ENCODE measurements around the gene ARHGAP1. TPM values are rescaled to one million over a fixed set of nuclear protein-coding genes. Genes with fewer than 3 reads are reported as not detected.

The ARHGAP1 gene
- total RNA-seq: 104 TPM

DNA sequence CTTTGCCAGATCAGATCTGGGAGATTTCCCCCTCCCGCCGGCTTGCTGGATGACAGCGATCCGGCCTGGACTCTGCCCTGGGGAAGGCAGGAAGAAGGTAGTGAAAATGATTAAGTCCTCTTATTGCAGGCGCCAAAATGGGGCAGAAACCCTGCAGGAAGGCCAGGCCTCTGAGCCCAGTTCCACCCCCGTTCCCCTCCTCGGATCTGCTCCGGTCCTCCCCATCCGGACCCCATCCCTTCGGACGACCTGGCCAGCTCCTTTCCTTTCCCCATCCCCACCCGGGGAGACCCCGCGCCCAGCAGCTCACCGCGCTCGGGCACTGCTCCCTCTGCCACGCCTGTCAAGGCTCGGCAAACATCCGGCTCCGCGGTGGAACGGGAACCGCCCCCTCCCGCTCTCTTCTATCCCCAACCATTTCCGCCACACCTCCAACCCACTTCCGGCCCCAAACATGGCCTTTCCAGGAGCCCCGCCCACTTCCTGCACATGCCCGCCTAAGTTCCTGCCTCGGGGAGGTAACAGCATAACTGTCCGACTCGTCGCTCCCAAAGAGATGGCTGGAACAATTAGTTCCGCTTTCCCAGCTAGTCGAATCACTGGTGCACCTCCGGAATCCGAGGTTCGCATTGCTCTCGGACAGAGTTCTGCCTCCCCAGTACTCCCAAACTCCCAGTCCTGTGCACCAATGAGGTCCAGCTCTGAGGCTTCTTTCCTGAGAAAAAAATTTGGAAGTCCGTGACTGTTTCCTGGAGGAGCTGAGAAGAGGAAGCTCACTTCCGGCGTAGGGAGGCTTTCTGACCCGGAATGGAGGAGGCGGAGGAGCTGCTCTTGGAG is at the start of gene ARHGAP1, which contains the start of gene ZNF408:
Gene ARHGAP1 (minus strand): TSS at position 379 of the 837 bp plus-strand sequence. CDS start 4,512 bp downstream, outside the sequence.
Gene ZNF408 (plus strand): TSS at position 791 of the 837 bp plus-strand sequence. CDS start 17 bp downstream, at position 808.
- Histone ChIP-seq H3K4me1 (peaks cover 33 to 51% of the 10 kb centered on the region in 2 donors), H3K27me3 (no peaks in the 10 kb centered on the region), H3K4me3 (peak within 1 kb of the TSS; percentile 79 to 82), H3K9me3 (no peaks in the 10 kb centered on the region), H3K36me3 (peaks cover 41% of the 10 kb centered on the region in 2 donors), H3K27ac (peak within 1 kb of the TSS; percentile 85 to 91)
- TF ChIP-seq, protein P1, sequence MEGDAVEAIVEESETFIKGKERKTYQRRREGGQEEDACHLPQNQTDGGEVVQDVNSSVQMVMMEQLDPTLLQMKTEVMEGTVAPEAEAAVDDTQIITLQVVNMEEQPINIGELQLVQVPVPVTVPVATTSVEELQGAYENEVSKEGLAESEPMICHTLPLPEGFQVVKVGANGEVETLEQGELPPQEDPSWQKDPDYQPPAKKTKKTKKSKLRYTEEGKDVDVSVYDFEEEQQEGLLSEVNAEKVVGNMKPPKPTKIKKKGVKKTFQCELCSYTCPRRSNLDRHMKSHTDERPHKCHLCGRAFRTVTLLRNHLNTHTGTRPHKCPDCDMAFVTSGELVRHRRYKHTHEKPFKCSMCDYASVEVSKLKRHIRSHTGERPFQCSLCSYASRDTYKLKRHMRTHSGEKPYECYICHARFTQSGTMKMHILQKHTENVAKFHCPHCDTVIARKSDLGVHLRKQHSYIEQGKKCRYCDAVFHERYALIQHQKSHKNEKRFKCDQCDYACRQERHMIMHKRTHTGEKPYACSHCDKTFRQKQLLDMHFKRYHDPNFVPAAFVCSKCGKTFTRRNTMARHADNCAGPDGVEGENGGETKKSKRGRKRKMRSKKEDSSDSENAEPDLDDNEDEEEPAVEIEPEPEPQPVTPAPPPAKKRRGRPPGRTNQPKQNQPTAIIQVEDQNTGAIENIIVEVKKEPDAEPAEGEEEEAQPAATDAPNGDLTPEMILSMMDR (IDR thresholded peaks at IDR 0.05): no peak
- peak; percentile 96 to 100 for DNase-seq (ENCODE audit: low spot score in 2 of 2)
- intact Hi-C loops (cut with DNase I): loop anchor here (1.0 to 5.0 kb wide), 4 partner anchors 10 to 1066 kb away; partner anchors contain the start of genes ATG13, FNBP4 and HARBI1

DNA sequence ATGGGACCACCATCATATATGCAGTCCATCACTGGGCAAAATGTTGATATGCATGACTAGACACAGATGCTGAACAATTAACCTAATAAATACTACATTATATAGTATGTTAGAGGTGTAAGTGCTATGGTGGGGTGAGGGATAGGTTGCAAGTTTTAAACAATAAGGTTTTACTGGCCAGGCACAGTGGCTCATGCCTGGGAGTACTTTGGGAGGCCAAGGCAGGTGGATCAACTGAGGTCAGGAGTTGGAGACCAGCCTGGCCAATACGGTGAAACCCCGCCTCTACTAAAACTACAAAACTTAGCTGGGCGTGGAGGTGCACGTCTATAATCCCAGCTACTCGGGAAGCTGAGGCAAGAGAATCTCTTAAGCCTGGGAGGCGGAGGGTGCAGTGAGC is 46.7 kb upstream of the ARHGAP1 start:
- TF ChIP-seq, protein P1 (IDR thresholded peaks at IDR 0.05): no peak
- intact Hi-C loops (cut with DNase I): no loop called here
- peak in 1 of 2 donors; percentile 18 for DNase-seq (ENCODE audit: low spot score in 2 of 2)
- Histone ChIP-seq H3K27ac (no peak overlapping the region), H3K9me3 (no peaks in the 10 kb centered on the region), H3K4me1 (no peaks in the 10 kb centered on the region), H3K27me3 (no peaks in the 10 kb centered on the region), H3K4me3 (no peak overlapping the region), H3K36me3 (peaks cover 70 to 90% of the 10 kb centered on the region in 2 donors)

- intact Hi-C loops (cut with DNase I): no loop called here
- Histone ChIP-seq H3K4me1 (no peaks in the 10 kb centered on the region), H3K36me3 (peaks cover 65 to 94% of the 10 kb centered on the region in 2 donors), H3K4me3 (no peak overlapping the region), H3K27me3 (no peaks in the 10 kb centered on the region), H3K9me3 (no peaks in the 10 kb centered on the region), H3K27ac (no peak overlapping the region)
- no peak for DNase-seq (ENCODE audit: low spot score in 2 of 2)
- TF ChIP-seq, protein P1 (IDR thresholded peaks at IDR 0.05): no peak
Measured at GRCh38 chr11:46745995-46746394, 45.6 kb upstream of the ARHGAP1 start.

- intact Hi-C loops (cut with DNase I): no loop called here
- H3K36me3 ChIP-seq: peaks cover 58 to 90% of the 10 kb centered on the region in 2 donors
- no peaks in the 10 kb centered on the region for H3K27me3 ChIP-seq
- no peaks in the 10 kb centered on the region for H3K4me1 ChIP-seq
- no peaks in the 10 kb centered on the region for H3K9me3 ChIP-seq
- no peak overlapping the region for H3K27ac ChIP-seq
- TF ChIP-seq, protein P1 (IDR thresholded peaks at IDR 0.05): no peak
- H3K4me3 ChIP-seq: no peak overlapping the region
- DNase-seq (ENCODE audit: low spot score in 2 of 2): no peak
Measured at GRCh38 chr11:46745328-46745727, 44.9 kb upstream of the ARHGAP1 start.

DNA sequence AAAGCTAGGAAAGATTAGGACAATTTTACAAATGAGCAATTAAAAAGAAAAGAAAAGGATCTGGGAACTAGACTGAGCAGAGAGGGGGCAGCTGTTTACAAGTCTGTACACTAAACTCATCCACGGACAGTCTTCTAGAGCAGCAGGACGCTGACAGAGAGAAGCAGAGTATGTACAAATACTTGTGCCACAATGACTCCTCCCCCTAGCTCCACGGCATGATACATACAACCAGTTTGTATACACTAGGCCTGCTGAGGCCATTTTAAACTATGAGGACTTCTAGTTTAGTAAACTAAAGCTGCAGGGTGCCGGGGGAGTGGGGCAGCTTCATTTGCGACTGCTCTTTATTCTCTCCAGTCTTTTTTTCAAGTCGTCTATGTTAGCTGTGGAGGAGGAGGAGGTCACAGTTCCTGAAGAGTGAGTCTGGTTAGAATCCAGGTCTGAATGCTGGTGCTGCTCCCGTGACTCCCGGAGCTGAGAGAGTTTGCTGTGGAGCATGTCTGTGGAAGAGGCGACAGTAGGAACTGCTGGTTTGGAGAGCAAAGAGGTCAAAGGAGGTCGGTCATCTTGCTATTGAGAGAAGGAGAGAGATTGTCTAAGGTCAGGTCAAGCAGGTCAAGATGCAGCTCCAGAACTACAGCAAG is 43.4 kb upstream of the ARHGAP1 start:
- Histone ChIP-seq H3K4me1 (no peaks in the 10 kb centered on the region), H3K4me3 (no peak overlapping the region), H3K36me3 (peaks cover 44 to 74% of the 10 kb centered on the region in 2 donors), H3K27ac (peak overlapping the region in 1 of 2 donors; percentile 72), H3K9me3 (no peaks in the 10 kb centered on the region), H3K27me3 (no peaks in the 10 kb centered on the region)
- TF ChIP-seq, protein P1 (IDR thresholded peaks at IDR 0.05): no peak
- intact Hi-C loops (cut with DNase I): no loop called here
- DNase-seq (ENCODE audit: low spot score in 2 of 2): peak in 1 of 2 donors; percentile 33
